ENCODE measurements around the gene CDH6. TPM values are rescaled to one million over a fixed set of nuclear protein-coding genes. Genes with fewer than 3 reads are reported as not detected.

CDH6 gene
- total RNA-seq, 1 experiment from 2014 or later: 0.12 TPM

GRCh38 chr5:31194892-31195555, 1.5 kb downstream of the CDH6 start:
- DNase-seq (ENCODE audit: low read depth, low spot score) (no peak), ATAC-seq (no peak)
- Histone ChIP-seq H3K9me2 (ENCODE audit: insufficient read depth) (no peaks in the 10 kb centered on the region), H3K27me3 (ENCODE audit: insufficient read depth, low read length) (no peaks in the 10 kb centered on the region), H3K36me3 (ENCODE audit: control insufficient read depth in 1 of 2, insufficient read depth in 2 of 2, low read length in 2 of 2) (no peaks in the 10 kb centered on the region), H3K9ac (ENCODE audit: low read length) (no peak overlapping the region), H3K79me2 (ENCODE audit: insufficient read depth, low read length) (no peaks in the 10 kb centered on the region), H3K27ac (ENCODE audit: low read depth, low read length) (no peak overlapping the region), H3K9me3 (ENCODE audit: control insufficient read depth in 1 of 2, insufficient read depth in 1 of 2, low read depth in 1 of 2, low read length in 2 of 2) (peaks cover 0 to 7% of the 10 kb centered on the region in 2 experiments; a peak in 2 of 4 replicates), H2AFZ (ENCODE audit: low read depth, low read length, poor library complexity, severe bottlenecking) (no peak overlapping the region), H3K4me1 (ENCODE audit: control insufficient read depth in 1 of 2, insufficient read depth in 2 of 2, low read length in 2 of 2) (no peaks in the 10 kb centered on the region), H4K20me1 (ENCODE audit: insufficient read depth) (no peaks in the 10 kb centered on the region), H3K4me2 (ENCODE audit: low read length) (no peak overlapping the region), H3K4me3 (replicated peaks in 1 of 2; ENCODE audit: low read depth in 1 of 2, low read length in 2 of 2) (no peak overlapping the region)
- CTCF ChIA-PET: no interaction called here
- BruUV-seq (replicated peaks): no TSS peak
- TF ChIP-seq EZH2 (IDR thresholded peaks at IDR 0.05) (no peak), ZNF274 (IDR thresholded peaks at IDR 0.05; ENCODE audit: low read depth, low read length) (no peak), SIN3A (IDR thresholded peaks at IDR 0.05; ENCODE audit: low read depth) (no peak), POLR2AphosphoS5 (IDR thresholded peaks at IDR 0.05; ENCODE audit: low read depth, low read length) (no peak), TCF7L2 (IDR thresholded peaks at IDR 0.05; ENCODE audit: borderline replicate concordance, extremely low read depth, insufficient read depth, insufficient read length) (no peak), POLR2A (IDR thresholded peaks at IDR 0.05; ENCODE audit: borderline replicate concordance, extremely low read depth, insufficient read depth, insufficient read length) (no peak)
- TF ChIP-seq, protein P1, sequence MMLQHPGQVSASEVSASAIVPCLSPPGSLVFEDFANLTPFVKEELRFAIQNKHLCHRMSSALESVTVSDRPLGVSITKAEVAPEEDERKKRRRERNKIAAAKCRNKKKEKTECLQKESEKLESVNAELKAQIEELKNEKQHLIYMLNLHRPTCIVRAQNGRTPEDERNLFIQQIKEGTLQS (IDR thresholded peaks at IDR 0.05): no peak
- RAD21 ChIA-PET (ENCODE audit: low non-redundant PET in 1 of 2, low total read pairs in 2 of 2, uncharacterized antibody in 2 of 2, unreplicated experiment in 2 of 2): no interaction called here
- intact Hi-C loops (cut with micrococcal nuclease): no loop called here
- POLR2A ChIA-PET: no interaction called here

DNA sequence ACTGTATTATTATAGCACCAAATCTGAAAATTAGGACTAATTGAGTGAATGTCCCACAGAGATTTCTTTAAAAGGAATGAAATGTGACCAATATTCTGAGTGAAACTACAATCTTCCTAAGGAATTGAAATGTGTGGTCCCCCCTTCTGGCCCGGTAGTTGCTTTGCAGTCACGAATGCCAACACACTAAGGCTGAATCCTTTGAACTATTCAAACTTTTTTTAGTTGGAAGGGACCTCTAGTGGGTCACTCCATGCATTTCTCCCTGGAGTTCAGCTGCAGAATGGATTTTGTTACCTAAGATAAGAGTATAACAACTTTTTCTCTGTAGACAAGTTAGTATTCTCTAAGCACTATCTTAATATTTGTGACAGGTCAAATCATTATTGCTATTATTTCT, 2.8 kb downstream of the CDH6 start:
- no peaks in the 10 kb centered on the region for H4K20me1 ChIP-seq (ENCODE audit: insufficient read depth)
- TF ChIP-seq JUND (IDR thresholded peaks at IDR 0.05) (no peak), EGR1 (IDR thresholded peaks at IDR 0.05; ENCODE audit: low read depth) (no peak), POLR2AphosphoS5 (IDR thresholded peaks at IDR 0.05; ENCODE audit: low read depth, low read length) (no peak), TCF7L2 (IDR thresholded peaks at IDR 0.05; ENCODE audit: borderline replicate concordance, extremely low read depth, insufficient read depth, insufficient read length) (peak; percentile 40), CEBPB (IDR thresholded peaks at IDR 0.05; ENCODE audit: low read depth) (no peak)
- TF ChIP-seq, protein P2, sequence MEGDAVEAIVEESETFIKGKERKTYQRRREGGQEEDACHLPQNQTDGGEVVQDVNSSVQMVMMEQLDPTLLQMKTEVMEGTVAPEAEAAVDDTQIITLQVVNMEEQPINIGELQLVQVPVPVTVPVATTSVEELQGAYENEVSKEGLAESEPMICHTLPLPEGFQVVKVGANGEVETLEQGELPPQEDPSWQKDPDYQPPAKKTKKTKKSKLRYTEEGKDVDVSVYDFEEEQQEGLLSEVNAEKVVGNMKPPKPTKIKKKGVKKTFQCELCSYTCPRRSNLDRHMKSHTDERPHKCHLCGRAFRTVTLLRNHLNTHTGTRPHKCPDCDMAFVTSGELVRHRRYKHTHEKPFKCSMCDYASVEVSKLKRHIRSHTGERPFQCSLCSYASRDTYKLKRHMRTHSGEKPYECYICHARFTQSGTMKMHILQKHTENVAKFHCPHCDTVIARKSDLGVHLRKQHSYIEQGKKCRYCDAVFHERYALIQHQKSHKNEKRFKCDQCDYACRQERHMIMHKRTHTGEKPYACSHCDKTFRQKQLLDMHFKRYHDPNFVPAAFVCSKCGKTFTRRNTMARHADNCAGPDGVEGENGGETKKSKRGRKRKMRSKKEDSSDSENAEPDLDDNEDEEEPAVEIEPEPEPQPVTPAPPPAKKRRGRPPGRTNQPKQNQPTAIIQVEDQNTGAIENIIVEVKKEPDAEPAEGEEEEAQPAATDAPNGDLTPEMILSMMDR (IDR thresholded peaks at IDR 0.05 in 2 of 3, conservative IDR thresholded peaks at IDR 0.05 in 1 of 3; ENCODE audit: borderline replicate concordance in 1 of 3, insufficient read depth in 1 of 3, low read depth in 2 of 3, low read length in 2 of 3): no peak
- no peak overlapping the region for H3K4me2 ChIP-seq (ENCODE audit: low read length)
- intact Hi-C loops (cut with micrococcal nuclease): no loop called here
- ChIA-PET RAD21 (ENCODE audit: low non-redundant PET in 1 of 2, low total read pairs in 2 of 2, uncharacterized antibody in 2 of 2, unreplicated experiment in 2 of 2) (no interaction called here), POLR2A (no interaction called here), CTCF (no interaction called here)
- no peaks in the 10 kb centered on the region for H3K9me2 ChIP-seq (ENCODE audit: insufficient read depth)
- no peaks in the 10 kb centered on the region for H3K36me3 ChIP-seq (ENCODE audit: control insufficient read depth in 1 of 2, insufficient read depth in 2 of 2, low read length in 2 of 2)
- no peak overlapping the region for H3K4me3 ChIP-seq (replicated peaks in 1 of 2; ENCODE audit: low read depth in 1 of 2, low read length in 2 of 2)
- H2AFZ ChIP-seq (ENCODE audit: low read depth, low read length, poor library complexity, severe bottlenecking): no peak overlapping the region
- no peak overlapping the region for H3K9ac ChIP-seq (ENCODE audit: low read length)
- H3K27me3 ChIP-seq (ENCODE audit: insufficient read depth, low read length): no peaks in the 10 kb centered on the region
- DNase-seq (ENCODE audit: low read depth, low spot score): no peak
- ATAC-seq: no peak
- no peak overlapping the region for H3K27ac ChIP-seq (ENCODE audit: low read depth, low read length)
- peaks cover 0 to 7% of the 10 kb centered on the region in 2 experiments; a peak in 2 of 4 replicates for H3K9me3 ChIP-seq (ENCODE audit: control insufficient read depth in 1 of 2, insufficient read depth in 1 of 2, low read depth in 1 of 2, low read length in 2 of 2)
- no peaks in the 10 kb centered on the region for H3K79me2 ChIP-seq (ENCODE audit: insufficient read depth, low read length)
- BruUV-seq (replicated peaks): no TSS peak
- H3K4me1 ChIP-seq (ENCODE audit: control insufficient read depth in 1 of 2, insufficient read depth in 2 of 2, low read length in 2 of 2): no peaks in the 10 kb centered on the region
